Epithelial cell of proximal tubule (primary cell): Measurements from ENCODE around the gene SBNO1. TPM values are rescaled to one million over a fixed set of nuclear protein-coding genes. Genes with fewer than 3 reads are reported as not detected.

Experiments used
- DNase-seq: peaks from one replicate; pipeline ENCODE4 v3.0.0-alpha.2; 2011; ENCODE audit warnings: low read depth
- H3K4me3 ChIP-seq: 2 replicates; pipeline ENCODE4 v1.5.1; 2011; ENCODE audit warnings: low read depth, mild to moderate bottlenecking, low read length
- CTCF ChIP-seq: conservative IDR thresholded peaks from 2 replicates; pipeline ENCODE4 v1.5.1; 2012; ENCODE audit warnings: low read depth, mild to moderate bottlenecking, low read length
- total RNA-seq: library from RNA; depleted of rRNA; stranded (reverse); fragments of >200 nt; gene quantifications from 2 replicates; pipeline ENCODE4 v1.2.3, GENCODE V29; 2015

Gene SBNO1
- total RNA-seq, 1 donor from 2014 or later, result 17.8 TPM

- peak overlapping the region; percentile 83 for H3K4me3 ChIP-seq
- no peak for TF ChIP-seq CTCF
- DNase-seq, result no peak
These were observed 95.2 kb downstream of the SBNO1 start for GRCh38 chr12:123269395-123269892.

GRCh38 chr12:123268850-123269249, 95.8 kb downstream of the SBNO1 start:
- DNase-seq, result no peak
- TF ChIP-seq CTCF, result no peak
- no peak overlapping the region for H3K4me3 ChIP-seq

GRCh38 chr12:123267991-123268843, 96.4 kb downstream of the SBNO1 start:
- H3K4me3 ChIP-seq, result no peak overlapping the region
- TF ChIP-seq CTCF, result no peak
- no peak for DNase-seq

- H3K4me3 ChIP-seq, result no peak overlapping the region
- no peak for TF ChIP-seq CTCF
- DNase-seq, result no peak
These were observed 97.2 kb downstream of the SBNO1 start for GRCh38 chr12:123267335-123267920.

GRCh38 chr12:123266679-123267277, 97.9 kb downstream of the SBNO1 start:
- no peak overlapping the region for H3K4me3 ChIP-seq
- no peak for DNase-seq
- TF ChIP-seq CTCF, result no peak

GRCh38 chr12:123265851-123266678, 98.6 kb downstream of the SBNO1 start:
- no peak for TF ChIP-seq CTCF
- DNase-seq, result no peak
- H3K4me3 ChIP-seq, result no peak overlapping the region
